Keratinocyte (primary cell): ENCODE measurements around the gene TRNAU1AP.

ENCODE experiments used
- CTCF ChIP-seq, 3 experiments: IDR thresholded peaks in 1 of 3; conservative IDR thresholded peaks in 1 of 3; optimal IDR thresholded peaks in 1 of 3; 2 replicates in 2 of 3; 3 replicates in 1 of 3; pipeline versions ENCODE3 to v1.5.1; 2011; ENCODE audit warnings: low read length in 3 of 3, mild to moderate bottlenecking in 3 of 3, moderate library complexity in 2 of 3, control low read depth in 1 of 3, inconsistent platforms in 1 of 3; ENCODE audit not compliant: insufficient read depth in 2 of 3; ENCODE audit errors: extremely low read depth in 1 of 3
- EZH2 ChIP-seq: IDR thresholded peaks from one replicate; pipeline ENCODE4 v1.6.1; 2012; ENCODE audit warnings: inconsistent platforms, mild to moderate bottlenecking, low read length, moderate library complexity

GRCh38 chr1:28604411-28604810, 51.5 kb downstream of the TRNAU1AP start:
- no peak for TF ChIP-seq CTCF (optimal IDR thresholded peaks at IDR 0.05 in 1 of 3, IDR thresholded peaks at IDR 0.05 in 1 of 3, conservative IDR thresholded peaks at IDR 0.05 in 1 of 3; ENCODE audit: extremely low read depth in 1 of 3, insufficient read depth in 2 of 3, low read length in 3 of 3)
- TF ChIP-seq EZH2 = no peak
